GM21360 (cell line): ENCODE measurements around the gene RAP2B.
A peak's percentile ranks its signal among the peaks of the same experiment; 100 is the strongest.

ENCODE experiments used
- ATAC-seq: cut with Tn5 transposase; IDR thresholded peaks from one replicate; pipeline ENCODE4 v1.9.1; 2021; ENCODE audit warnings: mild to moderate bottlenecking, moderate library complexity; ENCODE audit not compliant: unreplicated experiment

Gene RAP2B

DNA sequence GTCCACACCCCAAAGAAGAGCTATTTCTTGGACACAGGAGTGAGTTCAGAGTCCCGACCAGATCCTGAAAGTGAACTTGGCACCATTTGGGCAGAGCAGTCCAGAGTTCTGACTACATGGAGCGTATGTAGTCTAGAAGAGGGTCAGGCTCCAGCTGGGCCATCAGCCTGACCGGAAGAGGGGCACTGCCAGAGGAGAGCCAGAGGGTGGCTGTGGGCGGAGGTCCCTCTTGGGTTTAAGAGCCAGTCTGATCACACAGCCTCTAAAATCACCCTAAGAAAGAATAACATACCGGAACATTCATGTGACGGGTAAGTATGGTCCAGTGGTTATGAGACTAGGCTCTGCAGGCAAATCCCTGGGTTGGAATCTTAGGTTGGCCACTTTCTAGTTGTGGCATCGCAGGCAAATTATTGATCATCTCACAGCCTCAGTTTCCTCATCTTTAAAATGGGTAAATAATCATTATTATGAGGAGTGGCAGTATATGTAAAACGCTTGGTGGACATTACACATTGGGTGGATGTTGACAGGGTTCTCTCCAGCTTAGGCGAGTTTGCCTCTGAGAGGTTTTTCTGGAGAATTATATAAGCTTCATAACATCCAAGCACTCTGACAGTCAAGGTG lies 2.1 kb upstream of the RAP2B start:
- ATAC-seq = no peak

DNA sequence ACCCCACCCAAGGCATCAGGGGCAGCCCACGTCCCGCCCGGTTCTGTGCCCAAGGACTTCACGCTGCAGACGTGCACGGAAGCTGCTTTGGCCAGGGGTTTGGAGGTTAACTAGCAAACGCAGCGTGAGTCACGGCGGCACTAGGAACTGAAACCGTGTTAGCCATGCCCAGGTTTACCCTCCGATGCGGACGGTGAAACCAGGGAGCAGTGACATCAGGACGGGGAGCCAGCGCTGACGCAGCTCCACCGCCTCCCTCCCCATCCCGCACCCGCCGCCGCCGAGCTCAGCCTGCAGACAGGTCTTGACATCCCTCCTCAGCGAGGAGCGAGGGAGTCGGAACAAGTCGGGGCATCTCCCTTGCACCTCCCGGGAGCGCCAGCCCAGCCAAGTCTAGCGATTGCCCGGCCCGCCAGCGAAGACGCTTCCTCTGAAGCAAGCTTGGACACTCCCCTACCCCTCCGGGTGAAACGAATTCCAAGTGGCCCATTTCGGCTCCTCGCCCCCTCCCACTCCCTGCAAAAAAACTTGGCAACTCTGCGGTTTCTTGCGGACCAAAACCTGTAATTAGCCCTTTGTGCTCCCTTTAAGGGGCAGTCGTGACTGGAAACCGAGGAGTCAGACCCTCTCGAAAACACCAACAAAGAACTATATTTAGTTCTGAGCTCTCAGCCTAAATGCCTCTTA lies 1.4 kb upstream of the RAP2B start:
- peak; percentile 23 for ATAC-seq

DNA sequence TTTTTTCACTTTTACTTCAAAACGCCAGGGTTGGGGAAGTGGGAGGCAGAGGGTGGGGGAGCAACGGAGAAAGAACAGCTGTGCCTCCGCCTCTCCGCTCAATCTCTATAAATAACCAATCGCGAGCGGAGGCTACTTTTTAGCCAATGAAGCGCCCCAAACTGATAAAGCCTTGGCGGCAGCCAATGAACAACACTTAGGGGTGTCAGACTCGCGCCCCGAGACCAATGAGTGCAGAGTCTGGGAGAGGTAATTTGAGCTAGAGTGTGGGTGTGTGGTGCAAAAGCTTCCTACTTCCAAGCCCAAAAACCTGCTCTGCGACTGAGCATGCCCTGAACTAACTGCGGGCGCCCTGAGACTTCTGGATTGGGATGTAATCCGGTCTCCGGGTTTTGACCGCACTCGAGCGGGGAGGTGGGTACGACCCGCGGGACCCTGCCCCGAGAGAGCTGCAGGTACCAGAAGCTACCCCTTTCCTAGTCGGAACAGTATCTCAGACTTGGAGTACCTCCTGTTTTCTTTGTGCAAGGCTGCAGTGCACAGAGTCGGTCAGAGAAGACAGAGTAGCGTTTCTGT lies 800 bp upstream of the RAP2B start:
- peak; percentile 78 for ATAC-seq

DNA sequence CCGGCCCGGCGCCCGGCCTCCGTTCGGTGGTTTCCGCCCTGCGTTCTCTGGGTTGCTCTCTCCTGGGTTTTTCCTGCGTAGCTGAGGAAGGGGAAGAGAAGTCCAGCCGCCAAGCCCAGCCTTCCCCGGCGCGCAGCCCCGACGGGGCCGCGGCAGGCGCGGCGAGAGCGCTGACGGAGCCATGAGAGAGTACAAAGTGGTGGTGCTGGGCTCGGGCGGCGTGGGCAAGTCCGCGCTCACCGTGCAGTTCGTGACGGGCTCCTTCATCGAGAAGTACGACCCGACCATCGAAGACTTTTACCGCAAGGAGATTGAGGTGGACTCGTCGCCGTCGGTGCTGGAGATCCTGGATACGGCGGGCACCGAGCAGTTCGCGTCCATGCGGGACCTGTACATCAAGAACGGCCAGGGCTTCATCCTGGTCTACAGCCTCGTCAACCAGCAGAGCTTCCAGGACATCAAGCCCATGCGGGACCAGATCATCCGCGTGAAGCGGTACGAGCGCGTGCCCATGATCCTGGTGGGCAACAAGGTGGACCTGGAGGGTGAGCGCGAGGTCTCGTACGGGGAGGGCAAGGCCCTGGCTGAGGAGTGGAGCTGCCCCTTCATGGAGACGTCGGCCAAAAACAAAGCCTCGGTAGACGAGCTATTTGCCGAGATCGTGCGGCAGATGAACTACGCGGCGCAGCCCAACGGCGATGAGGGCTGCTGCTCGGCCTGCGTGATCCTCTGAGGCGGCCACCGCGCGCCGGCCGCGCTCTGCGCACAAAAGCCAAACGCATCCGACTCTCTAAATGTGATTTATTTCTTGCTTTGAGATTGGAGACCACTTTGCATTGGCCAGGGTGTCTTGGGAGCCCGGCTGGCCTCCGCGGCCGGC lies 727 bp downstream of the RAP2B start:
- ATAC-seq = peak; percentile 2

DNA sequence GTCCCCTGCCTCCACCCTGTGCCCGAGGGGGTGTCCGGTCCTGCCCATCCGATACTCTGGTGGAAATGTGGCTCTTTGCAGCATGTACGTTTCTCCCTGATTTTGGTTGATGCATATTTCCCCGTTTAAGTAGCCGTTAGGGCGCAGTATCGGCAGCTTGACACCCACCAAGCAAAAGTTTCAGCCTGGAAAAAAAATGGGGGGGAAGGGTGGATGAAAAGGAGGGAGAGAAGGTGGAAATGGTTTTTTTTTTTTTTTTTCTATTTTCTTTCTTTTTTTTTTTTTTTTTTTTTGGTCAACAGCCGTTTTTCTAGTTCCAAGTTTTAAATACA lies 1.3 kb downstream of the RAP2B start:
- ATAC-seq = no peak

DNA sequence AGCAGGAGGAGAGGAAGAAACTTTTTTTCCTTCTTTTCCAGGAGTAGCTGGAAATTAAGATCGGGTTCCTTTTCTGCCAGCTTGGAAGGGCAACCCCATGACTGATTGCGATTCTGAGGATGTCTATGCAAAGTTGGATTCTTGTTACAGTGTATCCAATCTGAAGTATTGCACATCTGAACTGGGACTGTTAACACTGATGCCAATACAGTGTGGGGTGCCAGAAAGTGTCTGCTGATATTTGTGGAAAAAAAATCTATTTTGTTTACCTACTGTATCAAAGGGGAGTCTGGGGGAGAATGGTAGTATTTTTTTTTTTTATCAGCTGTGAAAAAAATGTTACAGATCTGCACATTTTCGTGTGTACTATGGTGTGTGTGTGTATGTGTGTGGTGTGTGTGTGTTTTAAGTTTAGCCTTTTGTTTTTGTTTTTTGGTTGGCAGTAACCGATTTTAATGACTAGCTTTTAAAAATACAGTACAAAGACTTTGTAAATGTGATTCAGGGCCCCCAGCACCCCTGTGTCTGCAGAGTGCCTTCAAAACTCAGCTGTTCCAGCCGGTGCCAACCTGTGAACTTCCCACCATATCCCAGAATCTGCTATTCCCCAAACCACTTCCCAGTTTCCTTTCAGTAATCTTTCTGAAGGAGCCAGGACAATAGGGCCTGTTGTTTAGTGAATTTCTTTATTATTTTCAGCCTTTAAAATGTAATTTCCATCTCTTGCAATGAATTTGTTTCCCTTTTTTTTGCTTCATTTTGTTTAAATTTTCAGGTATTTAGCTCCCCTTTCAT lies 1.9 kb downstream of the RAP2B start:
- no peak for ATAC-seq

DNA sequence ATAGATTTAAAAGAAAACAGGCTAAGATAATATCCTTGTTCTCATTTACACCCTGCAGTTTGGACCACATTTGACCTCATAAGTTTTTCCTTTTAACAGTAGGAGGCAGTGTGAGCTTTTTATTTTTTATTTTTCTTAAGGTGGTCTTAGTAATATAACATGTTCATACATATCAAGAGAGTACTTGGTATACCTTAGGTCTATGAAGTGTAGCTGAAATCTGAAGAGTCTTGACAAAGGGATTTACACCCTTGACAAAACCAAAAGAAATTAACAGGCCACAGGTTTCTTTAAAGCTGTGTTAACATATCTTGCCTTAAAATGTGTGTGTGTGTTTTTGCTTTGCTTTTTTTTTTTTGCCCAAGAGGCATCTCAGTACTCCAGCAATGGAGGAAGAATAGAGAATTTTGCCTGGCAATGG lies 3.2 kb downstream of the RAP2B start:
- no peak for ATAC-seq

DNA sequence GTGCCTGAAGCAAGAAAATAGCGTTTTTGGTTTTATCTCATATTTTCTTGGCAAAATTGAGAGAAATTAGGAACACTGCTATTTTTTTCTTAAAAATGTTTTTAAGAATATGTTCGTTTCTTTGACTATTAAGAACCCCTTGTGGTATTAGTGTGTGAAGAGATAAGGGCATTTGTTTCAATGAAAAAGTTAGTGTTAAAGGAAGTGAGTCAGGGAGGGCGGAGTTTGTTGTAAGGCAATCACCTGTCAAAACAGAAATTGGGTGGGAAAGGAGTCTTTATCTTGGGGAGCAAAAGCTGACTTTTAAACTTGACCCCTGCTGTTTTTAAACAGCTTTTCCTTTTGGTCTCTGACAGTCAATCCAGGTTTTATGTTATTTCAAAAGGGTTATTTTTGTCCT lies 4.2 kb downstream of the RAP2B start:
- no peak for ATAC-seq

DNA sequence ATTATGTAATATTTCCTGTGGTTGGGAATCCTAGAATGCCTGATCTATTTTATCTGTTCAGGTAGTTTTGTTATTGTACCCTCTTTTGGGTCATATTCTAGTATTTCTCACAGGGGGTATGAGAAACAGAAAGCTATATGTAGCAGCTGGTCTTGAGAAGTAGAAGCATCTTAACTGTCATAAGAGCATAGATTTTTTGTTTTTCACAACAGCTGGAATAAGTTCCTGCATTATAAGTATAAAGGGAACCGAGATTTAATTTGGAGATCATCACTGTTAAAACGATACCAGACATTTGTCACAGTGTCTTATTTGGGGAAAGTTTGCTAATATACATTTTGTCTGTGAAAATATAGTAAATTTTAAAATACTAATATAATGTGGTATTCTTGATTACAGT lies 4.8 kb downstream of the RAP2B start:
- ATAC-seq = no peak

DNA sequence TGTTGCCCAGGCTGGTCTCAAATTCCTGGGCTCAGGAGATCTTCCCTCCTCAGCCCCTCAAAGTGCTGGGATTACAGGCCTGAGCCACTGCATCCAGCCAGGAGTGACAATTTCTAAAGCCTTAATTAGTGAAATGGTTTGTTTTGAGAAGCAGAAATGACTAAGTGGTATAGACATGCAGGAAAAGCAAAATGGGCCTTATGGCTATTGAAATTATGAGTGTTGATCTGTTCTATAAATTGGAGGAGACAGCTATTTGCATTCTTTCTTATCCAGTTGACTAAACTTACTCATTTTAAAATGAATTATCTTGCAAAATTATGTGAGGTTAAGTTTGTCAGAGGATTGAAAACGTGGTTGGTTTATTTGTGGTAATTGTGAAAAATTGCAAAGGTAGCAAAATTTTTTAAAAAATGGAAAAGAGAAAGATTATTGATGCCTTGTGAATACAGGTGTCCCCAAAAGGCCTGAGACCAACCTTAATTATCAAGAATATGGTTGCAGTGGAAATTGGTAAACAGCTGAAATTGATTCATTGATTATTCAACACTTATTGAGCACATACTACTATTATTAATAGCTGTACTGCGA lies 7.9 kb downstream of the RAP2B start:
- ATAC-seq = no peak

DNA sequence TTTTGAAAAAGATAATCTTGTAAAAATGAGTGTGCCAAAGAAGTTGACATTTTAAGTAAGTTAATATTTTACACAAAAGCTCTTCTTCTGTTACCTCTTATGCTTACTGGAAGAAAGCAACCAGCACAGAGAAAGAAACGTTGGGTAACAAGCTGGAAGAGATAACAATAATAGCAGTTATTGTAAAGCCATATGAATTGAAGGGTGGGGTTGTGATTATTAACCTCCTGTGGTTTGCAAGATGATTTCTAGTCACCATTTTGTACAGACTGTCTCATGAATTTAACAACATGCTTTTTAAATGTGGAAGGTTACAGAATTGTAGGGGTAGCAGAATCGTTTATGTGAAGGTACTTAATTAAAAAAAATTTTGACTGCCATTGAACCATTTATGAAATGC lies 9.2 kb downstream of the RAP2B start:
- no peak for ATAC-seq

DNA sequence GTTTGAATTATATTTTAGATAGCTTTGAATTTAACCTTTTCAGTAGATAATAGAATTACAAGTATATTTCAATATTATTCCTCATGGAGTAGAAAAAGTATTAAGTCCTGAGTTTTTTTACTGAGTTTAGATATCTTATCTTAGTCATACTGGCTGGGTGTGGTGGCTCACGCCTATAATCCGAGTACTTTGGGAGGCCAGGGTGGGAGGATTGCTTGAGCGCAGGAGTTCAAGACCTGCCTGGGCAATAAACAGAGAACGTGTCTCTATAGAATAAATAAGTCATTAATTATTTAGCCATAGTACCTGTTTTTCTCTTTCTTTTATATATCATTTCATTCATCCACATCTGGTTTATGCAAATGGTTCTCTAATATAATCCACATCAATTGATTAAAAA lies 9.9 kb downstream of the RAP2B start:
- ATAC-seq = no peak

DNA sequence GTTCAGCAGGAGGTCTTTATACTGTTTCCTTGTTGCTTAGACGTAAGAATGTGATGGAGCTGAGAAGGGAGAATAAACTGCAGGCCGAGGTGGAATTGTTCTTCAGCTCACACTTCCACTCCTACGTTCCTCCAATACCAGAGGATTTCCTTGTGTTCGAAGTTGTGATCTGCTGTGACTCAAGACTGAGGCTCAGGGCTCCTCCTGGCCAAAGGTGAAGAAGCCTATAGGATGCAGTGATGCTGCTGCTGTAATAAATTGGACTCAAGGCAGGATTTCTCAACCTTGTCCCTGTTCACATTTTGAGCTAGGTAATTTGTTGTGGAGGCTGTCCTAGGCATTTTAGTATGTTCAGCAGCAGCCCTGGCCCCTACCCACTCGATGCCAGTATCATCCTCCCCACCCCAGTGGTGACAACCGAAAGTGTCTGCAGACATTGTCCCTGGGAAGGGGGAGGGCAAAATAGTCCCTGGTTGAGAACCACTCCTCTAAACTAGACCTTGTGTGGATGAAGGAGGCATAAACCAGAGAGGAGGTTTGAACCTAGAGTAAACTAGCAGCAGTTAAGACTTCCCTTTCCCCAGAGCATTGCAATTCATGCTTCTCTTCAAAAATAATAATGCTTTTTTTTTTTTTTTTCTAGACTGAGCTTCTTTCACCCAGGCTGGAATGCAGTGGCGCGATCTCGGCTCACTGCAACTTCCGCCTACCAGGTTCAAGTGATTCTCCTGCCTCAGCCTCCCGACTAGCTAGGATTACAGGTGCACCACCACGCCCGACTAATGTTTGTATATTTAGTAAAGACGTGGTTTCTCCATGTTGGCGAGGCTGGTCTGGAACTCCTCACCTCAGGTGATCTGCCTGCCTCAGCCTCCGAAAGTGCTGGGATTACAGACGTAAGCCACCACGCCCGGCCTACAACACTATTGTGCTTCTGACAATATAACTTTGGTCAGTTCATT lies 11.1 kb downstream of the RAP2B start:
- no peak for ATAC-seq

DNA sequence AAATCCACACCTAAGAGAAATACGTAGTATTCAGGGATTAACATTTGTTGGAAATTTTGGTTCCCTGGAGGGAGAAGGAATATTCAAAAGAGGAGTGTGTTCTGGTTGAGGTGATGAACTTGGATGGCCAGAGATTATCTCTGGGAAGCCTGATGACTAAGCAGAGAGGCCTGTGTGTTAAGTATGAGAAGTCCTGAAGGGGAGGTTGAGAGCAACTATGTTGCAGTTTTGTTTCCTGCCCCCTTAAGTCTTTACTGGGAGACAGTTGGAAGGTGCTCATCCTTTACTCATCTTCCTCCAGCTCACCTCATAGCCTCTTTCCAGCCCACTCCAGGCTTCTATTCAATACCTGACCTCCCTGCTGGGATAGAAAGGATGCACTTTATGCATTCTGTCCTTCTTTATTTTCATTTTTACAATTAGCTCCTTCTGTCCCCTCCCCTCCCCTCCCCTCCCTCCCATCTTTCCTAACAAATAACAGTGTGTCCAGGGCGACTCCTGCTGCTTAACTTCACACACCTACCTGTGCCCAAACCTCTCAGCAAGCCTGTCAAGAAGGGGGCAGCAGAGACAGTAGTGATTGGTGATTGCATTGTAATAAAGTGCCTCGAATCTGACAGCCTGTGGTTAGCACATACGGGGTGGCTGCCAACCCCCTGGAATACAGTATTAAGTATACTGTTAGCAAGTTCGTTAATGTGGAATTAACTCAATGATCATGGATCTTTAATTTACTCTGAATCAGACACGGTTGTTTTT lies 11.9 kb downstream of the RAP2B start:
- no peak for ATAC-seq

DNA sequence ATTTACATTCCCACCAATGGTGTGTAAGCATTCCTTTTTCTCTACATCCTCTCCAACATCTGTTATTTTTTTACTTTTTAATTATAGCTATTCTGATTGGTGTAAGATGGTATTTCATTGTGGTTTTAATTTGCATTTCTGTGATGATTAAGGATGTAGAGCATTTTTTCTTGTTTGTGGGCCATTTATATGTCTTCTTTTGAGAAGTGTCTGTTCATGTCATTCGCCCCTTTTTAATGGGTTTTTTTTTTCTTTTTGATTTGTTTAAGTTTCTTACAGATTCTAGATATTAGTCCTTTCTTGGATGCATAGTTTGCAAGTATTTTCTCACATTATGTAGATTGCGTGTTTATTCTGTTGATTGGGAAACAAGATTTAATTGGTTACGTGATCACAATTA lies 14.2 kb downstream of the RAP2B start:
- ATAC-seq = no peak

DNA sequence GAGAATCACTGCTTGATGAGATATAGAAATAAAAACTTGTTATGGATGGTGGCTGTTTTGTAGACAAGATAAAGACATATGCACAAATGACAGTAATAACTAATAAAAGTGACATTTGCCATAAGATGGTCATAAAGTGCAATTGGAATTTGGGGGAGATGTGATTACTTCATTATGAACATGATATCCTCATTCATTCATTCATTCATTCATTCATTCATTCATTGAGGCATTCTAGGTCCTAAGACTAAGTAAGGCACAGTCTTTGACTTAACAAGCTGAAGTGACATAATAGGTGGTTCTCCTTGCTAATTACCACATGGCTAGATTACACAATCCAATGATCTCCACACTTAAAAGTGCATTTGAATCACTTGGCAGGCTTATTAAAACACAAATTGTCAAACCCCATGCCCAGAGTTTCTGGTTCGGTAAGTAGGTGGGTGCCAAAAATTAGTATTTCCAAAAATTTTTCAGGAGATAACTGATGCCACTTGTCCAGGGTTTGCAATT lies 18.9 kb downstream of the RAP2B start:
- no peak for ATAC-seq

DNA sequence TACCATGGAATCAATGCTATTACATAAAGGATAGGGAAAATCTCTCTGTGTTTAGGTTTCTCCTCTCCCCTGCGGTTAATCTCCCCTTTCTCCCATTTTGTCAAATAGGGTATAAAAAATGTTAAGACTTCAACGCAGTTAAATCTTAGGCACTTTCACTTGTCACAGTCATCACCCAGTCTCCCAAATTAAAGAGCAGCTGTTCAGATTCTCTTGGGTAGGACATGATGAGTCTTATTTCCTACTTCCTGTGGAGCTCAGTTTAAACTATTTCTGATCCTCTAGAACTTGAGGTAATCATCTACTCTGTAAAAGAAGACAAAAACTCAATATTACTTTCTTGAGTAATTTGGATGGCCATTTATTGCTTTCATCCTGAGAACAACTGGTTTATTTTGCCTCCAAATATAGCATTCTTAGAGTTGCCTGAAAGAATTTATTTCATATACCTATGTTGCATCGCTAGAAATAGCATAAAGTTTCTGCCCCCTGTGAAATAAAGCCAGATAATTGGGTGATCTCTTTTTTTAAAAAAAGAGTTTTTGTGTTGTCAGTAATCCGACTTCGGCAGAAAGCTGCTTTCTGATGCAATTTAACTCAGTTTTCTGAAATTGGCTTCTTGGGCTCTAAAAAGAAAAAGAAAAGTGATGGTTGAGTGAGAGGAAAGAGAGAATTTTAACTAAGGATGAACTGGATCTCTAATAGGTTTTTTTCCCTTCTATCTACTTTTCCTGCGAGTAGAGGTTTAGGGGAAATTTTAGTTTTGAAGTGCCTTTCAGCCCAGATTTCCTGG lies 20.7 kb downstream of the RAP2B start:
- ATAC-seq = no peak

DNA sequence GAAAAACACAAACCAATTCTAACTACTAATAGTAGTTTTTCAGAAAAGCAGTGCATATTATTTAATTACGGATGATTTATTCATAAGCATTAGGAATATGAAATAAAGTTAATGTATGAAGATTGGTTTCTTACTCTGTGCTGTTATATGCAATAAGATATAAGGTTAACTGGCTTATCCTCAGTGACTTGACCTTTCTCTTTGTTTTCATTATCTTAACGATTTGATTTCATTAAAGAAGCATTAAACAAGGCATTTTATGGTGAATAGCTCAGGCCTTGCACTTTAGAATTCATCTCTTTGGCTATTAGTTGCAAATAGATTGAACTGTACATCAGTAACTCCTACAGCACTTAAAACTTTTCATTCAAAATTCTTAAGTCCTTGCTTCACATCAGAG lies 28.9 kb downstream of the RAP2B start:
- ATAC-seq = no peak
